ENCODE data around the gene NEGR1. TPM values are rescaled to one million over a fixed set of nuclear protein-coding genes. Genes with fewer than 3 reads are reported as not detected.
A peak's percentile ranks its signal among the peaks of the same experiment; 100 is the strongest.

Gene NEGR1
- total and polyA plus RNA-seq, 4 donors = 0.86 to 7.3 (median 2.5) TPM

- H3K27me3 ChIP-seq (ENCODE audit: control insufficient read depth in 3 of 3, insufficient read depth in 3 of 3, low read length in 2 of 3) = no peaks in the 10 kb centered on the region
- ATAC-seq (ENCODE audit: insufficient read depth, low FRiP score) (no peak), DNase-seq (no peak)
- H3K4me1 ChIP-seq (ENCODE audit: control insufficient read depth in 5 of 5, insufficient read depth in 5 of 5, low read length in 5 of 5) = no peaks in the 10 kb centered on the region
- no peak overlapping the region for H3K27ac ChIP-seq (ENCODE audit: low read depth in 1 of 2, low read length in 1 of 2)
- no peaks in the 10 kb centered on the region for H3K9me3 ChIP-seq (ENCODE audit: control insufficient read depth in 4 of 4, insufficient read depth in 3 of 4, low read length in 3 of 4)
- H3K4me3 ChIP-seq = no peak overlapping the region
- H3K9ac ChIP-seq (ENCODE audit: insufficient read depth in 1 of 2, low read length in 2 of 2) = no peak overlapping the region
- H3K36me3 ChIP-seq (ENCODE audit: control insufficient read depth in 4 of 4, insufficient read depth in 4 of 4, low read length in 4 of 4) = no peaks in the 10 kb centered on the region
- 60 to 64% methylated on average over 2 of the region's 2 CpGs for WGBS, 2 donors
- TF ChIP-seq CTCF (IDR thresholded peaks at IDR 0.05; ENCODE audit: control extremely low read depth, extremely low read depth) = no peak
Measured at GRCh38 chr1:72094209-72094608, 188.1 kb downstream of the NEGR1 start.

- no peak for TF ChIP-seq CTCF (IDR thresholded peaks at IDR 0.05; ENCODE audit: control extremely low read depth, extremely low read depth)
- 79 to 80% methylated on average over 3 of the region's 3 CpGs for WGBS, 2 donors
- no peaks in the 10 kb centered on the region for H3K4me1 ChIP-seq (ENCODE audit: control insufficient read depth in 5 of 5, insufficient read depth in 5 of 5, low read length in 5 of 5)
- DNase-seq (no peak), ATAC-seq (ENCODE audit: insufficient read depth, low FRiP score) (no peak)
- no peak overlapping the region for H3K9ac ChIP-seq (ENCODE audit: insufficient read depth in 1 of 2, low read length in 2 of 2)
- H3K36me3 ChIP-seq (ENCODE audit: control insufficient read depth in 4 of 4, insufficient read depth in 4 of 4, low read length in 4 of 4) = no peaks in the 10 kb centered on the region
- no peaks in the 10 kb centered on the region for H3K27me3 ChIP-seq (ENCODE audit: control insufficient read depth in 3 of 3, insufficient read depth in 3 of 3, low read length in 2 of 3)
- H3K27ac ChIP-seq (ENCODE audit: low read depth in 1 of 2, low read length in 1 of 2) = no peak overlapping the region
- H3K4me3 ChIP-seq = no peak overlapping the region
- no peaks in the 10 kb centered on the region for H3K9me3 ChIP-seq (ENCODE audit: control insufficient read depth in 4 of 4, insufficient read depth in 3 of 4, low read length in 3 of 4)
Measured at GRCh38 chr1:72086394-72086793, 195.9 kb downstream of the NEGR1 start.

- Histone ChIP-seq H3K4me3 (no peak overlapping the region), H3K4me1 (ENCODE audit: control insufficient read depth in 5 of 5, insufficient read depth in 5 of 5, low read length in 5 of 5) (no peaks in the 10 kb centered on the region), H3K27me3 (ENCODE audit: control insufficient read depth in 3 of 3, insufficient read depth in 3 of 3, low read length in 2 of 3) (no peaks in the 10 kb centered on the region), H3K36me3 (ENCODE audit: control insufficient read depth in 4 of 4, insufficient read depth in 4 of 4, low read length in 4 of 4) (no peaks in the 10 kb centered on the region), H3K9me3 (ENCODE audit: control insufficient read depth in 4 of 4, insufficient read depth in 3 of 4, low read length in 3 of 4) (no peaks in the 10 kb centered on the region), H3K27ac (ENCODE audit: low read depth in 1 of 2, low read length in 1 of 2) (no peak overlapping the region), H3K9ac (ENCODE audit: insufficient read depth in 1 of 2, low read length in 2 of 2) (no peak overlapping the region)
- DNase-seq = no peak
- TF ChIP-seq CTCF (IDR thresholded peaks at IDR 0.05; ENCODE audit: control extremely low read depth, extremely low read depth) = no peak
- ATAC-seq (ENCODE audit: insufficient read depth, low FRiP score) = no peak
Measured at GRCh38 chr1:72075425-72075824, 206.9 kb downstream of the NEGR1 start.

- Histone ChIP-seq H3K36me3 (ENCODE audit: control insufficient read depth in 4 of 4, insufficient read depth in 4 of 4, low read length in 4 of 4) (no peaks in the 10 kb centered on the region), H3K27ac (ENCODE audit: low read depth in 1 of 2, low read length in 1 of 2) (no peak overlapping the region), H3K9me3 (ENCODE audit: control insufficient read depth in 4 of 4, insufficient read depth in 3 of 4, low read length in 3 of 4) (no peaks in the 10 kb centered on the region), H3K27me3 (ENCODE audit: control insufficient read depth in 3 of 3, insufficient read depth in 3 of 3, low read length in 2 of 3) (no peaks in the 10 kb centered on the region), H3K4me3 (no peak overlapping the region), H3K9ac (ENCODE audit: insufficient read depth in 1 of 2, low read length in 2 of 2) (no peak overlapping the region), H3K4me1 (ENCODE audit: control insufficient read depth in 5 of 5, insufficient read depth in 5 of 5, low read length in 5 of 5) (peaks cover 0 to 3% (median 0%) of the 10 kb centered on the region in 5 donors)
- peak in 1 of 3 donors; percentile 5 for DNase-seq
- WGBS, 2 donors = 68 to 83% methylated on average over 7 of the region's 7 CpGs
- TF ChIP-seq CTCF (IDR thresholded peaks at IDR 0.05; ENCODE audit: control extremely low read depth, extremely low read depth) = no peak
- no peak for ATAC-seq (ENCODE audit: insufficient read depth, low FRiP score)
Measured at GRCh38 chr1:72066431-72066830, 215.9 kb downstream of the NEGR1 start.

Data from lung (tissue), 12 donors.